Epidermal melanocyte (primary cell): Measurements from ENCODE around the gene EDN1.
A peak's percentile ranks its signal among the peaks of the same experiment; 100 is the strongest.
"Not testable (repeated sequence)": the region's sequence is repeated elsewhere in the genome, so short reads cannot be mapped to it uniquely, and the experiment has no call there.

Experiments used
- DNase-seq: peaks from one replicate; pipeline ENCODE4 v3.0.0; 2011; ENCODE audit warnings: low spot score; ENCODE audit not compliant: insufficient read length

The EDN1 gene

DNA sequence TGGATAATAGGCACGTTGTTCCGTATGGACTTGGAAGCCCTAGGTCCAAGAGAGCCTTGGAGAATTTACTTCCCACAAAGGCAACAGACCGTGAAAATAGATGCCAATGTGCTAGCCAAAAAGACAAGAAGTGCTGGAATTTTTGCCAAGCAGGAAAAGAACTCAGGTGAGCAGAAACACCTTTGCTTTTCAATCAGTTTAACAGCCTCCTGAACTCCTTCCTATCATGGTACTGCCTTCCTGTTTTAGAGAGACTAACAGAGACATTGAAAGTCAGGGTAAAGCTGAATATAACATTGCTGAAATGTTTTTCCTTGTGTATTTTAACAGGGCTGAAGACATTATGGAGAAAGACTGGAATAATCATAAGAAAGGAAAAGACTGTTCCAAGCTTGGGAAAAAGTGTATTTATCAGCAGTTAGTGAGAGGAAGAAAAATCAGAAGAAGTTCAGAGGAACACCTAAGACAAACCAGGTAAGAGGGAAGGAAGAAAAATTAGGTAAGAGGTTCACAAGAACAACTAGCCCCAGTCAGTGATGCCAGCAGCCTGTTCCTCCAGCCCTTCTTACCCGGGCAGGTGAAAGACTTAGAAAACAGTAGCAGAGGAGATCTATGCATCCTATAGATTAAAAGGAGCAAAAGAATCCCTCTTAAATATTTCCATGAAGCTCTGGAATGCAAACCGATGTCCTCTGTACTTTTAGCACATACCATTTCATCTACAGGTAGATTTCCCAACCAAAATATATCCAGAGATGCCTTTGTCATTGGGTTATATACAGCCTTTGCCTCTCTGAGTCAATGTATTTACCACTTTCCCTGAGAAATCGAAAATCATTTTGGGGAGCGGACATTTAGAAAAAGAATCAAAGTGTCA is 4.0 kb downstream of the EDN1 start:
- no peak for DNase-seq

DNA sequence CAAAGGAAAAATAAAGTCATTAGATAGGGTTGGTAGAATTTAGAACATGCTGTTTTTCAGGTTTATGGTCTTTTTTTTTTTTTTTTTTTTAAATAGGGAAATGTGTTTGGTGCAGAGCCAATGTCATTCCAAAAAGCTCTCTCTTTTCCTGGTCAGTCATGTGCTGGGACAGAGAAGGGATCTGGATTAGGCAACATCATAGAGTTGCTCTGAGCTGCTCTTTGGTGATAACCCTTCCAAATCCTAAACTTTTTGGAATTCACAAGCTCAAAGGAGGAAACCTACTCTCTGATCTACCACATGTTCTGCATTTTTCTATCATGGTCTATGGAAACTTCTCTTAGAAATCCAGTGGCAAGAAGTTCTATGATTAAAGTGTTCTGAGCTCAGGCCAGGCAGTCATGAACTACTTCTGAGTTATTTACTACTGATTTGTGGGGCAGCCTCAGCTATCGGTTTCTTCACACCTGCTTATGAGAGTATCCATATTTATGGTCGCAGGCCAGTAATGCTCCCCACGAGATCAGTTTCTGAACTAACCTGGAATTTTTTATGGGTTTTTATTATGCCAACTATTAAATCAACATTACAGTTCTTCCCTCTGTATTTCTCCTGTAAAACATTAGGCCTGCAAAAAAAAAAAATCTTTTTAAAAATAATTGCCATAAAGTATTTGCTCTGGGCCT is 4.8 kb downstream of the EDN1 start:
- no peak for DNase-seq

DNA sequence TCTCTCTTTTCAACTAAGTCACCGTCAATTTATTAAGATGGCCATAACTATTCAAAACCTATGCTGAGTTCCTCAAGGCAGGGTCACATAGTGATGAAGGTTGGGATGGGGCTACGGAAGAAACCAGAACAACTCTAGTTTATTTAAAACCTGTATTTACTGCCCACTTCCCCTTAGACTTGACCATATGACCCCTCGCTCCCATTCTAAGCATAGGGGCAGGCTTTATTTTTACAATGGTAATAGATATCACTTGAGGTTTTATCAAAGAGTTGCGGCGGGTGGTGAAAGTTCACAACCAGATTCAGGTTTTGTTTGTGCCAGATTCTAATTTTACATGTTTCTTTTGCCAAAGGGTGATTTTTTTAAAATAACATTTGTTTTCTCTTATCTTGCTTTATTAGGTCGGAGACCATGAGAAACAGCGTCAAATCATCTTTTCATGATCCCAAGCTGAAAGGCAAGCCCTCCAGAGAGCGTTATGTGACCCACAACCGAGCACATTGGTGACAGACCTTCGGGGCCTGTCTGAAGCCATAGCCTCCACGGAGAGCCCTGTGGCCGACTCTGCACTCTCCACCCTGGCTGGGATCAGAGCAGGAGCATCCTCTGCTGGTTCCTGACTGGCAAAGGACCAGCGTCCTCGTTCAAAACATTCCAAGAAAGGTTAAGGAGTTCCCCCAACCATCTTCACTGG is 5.5 kb downstream of the EDN1 start:
- DNase-seq, result no peak

DNA sequence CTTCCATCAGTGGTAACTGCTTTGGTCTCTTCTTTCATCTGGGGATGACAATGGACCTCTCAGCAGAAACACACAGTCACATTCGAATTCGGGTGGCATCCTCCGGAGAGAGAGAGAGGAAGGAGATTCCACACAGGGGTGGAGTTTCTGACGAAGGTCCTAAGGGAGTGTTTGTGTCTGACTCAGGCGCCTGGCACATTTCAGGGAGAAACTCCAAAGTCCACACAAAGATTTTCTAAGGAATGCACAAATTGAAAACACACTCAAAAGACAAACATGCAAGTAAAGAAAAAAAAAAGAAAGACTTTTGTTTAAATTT is 6.1 kb downstream of the EDN1 start:
- peak; percentile 68 for DNase-seq

DNA sequence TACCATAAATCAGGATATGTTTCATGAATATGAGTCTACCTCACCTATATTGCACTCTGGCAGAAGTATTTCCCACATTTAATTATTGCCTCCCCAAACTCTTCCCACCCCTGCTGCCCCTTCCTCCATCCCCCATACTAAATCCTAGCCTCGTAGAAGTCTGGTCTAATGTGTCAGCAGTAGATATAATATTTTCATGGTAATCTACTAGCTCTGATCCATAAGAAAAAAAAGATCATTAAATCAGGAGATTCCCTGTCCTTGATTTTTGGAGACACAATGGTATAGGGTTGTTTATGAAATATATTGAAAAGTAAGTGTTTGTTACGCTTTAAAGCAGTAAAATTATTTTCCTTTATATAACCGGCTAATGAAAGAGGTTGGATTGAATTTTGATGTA is 6.4 kb downstream of the EDN1 start:
- no peak for DNase-seq

DNA sequence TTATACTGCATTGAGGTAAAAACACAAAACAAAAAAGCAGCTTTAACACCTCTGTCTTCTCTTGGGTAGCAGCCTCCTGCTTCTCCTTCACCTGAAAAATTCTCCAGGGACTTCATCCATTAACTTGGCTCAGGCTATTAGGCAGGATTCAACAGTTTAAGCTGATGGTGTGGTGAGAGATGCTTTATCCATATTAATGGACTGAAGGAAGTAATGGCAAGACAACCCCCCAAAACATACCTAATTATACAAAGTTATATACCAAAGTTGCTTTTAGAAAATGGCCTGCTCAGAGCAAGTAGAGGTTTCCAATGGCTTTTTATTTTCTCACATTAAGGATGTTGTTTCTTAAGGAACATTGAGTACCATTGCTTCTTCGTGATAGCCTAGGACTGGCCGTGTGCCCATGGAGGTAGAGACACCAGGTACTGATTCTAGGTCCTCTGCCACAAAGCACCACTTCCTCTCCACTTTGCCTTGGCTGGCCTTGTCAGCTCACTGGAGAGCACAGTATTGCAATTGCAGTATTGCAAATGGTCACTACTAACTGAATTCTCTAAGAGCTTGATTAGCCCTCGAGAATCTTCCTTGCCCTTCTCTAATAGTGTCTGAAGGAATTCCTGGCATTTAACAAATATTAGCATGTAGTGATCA is 7.3 kb downstream of the EDN1 start:
- DNase-seq, result no peak

DNA sequence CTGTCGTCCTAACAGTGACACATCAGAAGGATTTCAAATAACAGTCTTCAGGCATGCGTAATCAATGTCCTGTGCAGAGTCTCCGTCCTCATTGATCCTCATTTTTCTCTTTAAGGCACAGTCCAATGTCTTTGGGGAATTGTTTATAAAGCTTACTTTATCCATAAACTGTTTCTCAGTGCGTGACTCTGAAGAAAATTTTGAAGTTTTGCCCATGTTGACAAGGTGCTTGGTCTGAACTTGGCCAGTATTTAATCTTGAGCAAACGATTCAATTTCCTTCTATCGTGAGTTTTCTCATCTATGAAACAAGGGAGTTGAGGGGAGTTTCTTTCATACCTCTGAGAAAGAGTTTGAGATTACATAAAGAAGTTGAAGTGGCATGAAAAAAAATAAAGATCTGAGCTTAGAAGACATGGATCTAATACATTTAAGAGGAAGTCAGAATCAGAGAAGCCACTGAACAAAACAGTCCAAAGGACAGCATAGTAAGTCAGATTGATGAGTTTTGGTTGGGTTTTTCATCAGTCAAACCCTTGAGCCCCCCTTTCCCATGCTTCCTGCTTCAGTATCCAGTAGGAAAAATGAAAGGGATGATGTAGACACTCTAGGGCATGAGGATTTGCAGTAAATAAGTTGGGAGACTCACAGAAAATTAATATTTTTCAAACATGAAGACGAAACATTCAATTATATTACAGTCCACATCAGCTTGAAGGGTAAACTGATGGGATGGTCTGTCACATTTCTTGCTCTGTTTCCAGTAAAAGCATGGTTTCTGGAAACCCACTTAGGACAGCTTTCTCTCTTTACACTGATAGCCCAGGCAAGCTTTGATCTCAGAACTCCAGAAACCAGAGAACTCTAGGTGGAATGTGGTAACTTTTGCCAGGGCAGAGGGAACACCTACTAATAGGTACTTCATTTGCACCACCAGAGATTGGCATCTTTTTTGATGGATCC is 8.1 kb downstream of the EDN1 start:
- no peak for DNase-seq

DNA sequence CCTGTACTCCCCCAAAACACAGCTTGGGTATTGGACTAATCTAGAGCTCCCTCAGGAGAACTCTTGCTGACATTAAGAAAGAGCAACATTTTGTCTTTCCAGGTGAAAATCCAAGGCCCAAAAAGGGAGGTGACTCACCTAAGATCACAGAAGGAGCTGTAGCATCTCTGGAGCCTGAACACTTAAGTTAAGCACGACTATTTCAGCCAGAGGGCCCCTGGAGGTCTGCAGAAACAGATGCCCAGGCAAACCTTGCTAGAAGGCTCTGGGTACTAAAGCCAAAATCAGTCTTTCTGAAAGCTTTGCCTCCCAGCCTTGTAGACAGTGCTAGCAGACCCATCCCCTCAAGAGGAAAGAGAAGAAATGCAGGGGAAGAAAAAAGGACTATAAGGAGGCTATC is 8.8 kb downstream of the EDN1 start:
- DNase-seq, result no peak

DNA sequence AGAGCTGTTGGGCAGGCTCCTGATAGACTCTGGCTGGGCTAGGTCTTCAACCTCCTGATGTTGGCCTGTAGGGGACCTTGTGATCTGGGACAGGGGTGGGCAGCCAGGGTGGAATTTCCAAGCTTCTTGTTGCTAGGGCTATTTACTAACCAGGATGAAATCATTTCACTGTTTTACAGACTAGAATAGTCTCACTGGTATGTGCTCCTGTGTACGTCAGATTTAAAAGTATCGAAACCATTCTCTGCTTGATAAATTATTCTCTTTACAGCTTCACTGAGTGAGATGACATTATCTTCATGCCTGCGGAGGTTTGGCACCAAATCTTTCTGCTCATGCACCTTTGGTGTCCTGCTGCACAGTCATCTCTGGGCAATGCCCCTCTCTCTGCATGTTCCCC is 10.9 kb downstream of the EDN1 start:
- DNase-seq, result no peak

DNA sequence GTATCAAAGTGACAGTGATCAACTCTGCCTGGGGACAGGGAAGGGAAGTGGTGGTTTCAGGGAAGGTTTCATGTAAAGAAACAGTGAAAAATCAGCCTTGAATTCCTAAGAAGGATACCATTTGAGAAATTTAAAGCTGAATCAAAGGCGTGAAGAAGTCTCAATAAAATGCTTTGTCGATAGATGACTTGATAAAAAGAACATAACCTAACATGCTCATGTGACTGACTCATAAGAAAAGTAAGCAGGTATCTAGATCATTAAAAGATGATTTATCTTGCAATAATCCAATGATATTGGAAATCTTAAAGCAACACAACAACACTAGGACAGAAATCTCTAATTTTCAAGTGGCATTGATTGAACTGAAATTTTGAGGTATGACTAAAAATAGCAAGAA is 14.3 kb downstream of the EDN1 start:
- DNase-seq, result no peak

DNA sequence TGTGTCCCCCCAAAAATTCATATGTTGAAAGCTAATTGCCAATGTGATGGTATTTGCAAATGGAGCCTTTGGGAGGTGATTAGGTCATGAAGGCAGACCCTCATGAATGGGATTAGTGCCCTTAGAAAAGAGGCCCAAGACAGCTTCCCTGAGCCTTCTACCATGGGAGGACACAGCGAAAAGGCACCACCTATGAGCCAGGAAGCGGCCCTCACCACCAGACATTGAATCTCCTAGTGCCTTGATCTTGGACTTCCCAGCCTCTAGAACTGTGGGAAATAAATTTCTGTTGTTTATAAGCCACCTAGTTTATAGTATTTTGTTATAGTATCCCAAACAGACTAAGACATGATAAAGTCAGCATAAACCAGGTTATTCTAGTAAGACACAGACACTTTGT is 18.9 kb downstream of the EDN1 start:
- no peak for DNase-seq

DNA sequence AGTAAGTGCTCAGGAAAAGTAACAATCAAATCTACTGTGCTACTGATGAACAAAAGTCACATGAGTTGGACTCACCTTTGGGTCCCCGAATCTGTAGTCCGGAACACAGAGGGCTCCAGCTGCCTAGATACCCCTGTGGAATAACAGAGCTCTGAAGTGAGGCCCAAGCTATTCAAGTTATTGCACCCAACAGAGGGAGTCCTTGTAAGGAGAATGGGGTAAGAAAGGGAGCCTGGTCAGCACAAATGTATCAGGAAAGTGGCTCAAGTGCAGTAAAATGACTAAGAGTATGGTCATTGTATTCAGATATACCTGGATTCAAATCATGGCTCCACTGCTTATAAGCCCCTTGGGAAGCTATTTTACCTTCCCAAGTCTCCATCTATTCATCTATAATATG is 20.9 kb downstream of the EDN1 start:
- no peak for DNase-seq

DNA sequence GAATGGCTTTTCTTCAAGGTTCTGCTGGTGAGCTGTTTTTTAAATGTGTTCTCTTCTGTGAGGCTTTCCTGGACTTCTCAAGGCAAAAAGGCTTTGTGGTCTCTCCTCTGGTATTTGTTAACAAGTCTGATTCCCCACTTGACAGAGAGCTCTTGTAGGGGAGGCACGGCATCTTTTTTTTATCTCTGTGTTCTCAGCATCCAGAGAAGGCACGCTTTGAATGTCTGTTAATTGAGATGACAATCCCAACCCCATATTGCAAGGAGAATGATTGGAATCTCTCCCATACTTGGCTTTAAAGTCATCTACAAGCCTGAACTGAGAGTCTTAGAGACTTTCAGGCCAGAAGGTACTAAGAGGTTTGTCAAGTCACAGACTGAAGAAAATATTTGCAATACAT is 22.6 kb downstream of the EDN1 start:
- DNase-seq, result no peak

DNA sequence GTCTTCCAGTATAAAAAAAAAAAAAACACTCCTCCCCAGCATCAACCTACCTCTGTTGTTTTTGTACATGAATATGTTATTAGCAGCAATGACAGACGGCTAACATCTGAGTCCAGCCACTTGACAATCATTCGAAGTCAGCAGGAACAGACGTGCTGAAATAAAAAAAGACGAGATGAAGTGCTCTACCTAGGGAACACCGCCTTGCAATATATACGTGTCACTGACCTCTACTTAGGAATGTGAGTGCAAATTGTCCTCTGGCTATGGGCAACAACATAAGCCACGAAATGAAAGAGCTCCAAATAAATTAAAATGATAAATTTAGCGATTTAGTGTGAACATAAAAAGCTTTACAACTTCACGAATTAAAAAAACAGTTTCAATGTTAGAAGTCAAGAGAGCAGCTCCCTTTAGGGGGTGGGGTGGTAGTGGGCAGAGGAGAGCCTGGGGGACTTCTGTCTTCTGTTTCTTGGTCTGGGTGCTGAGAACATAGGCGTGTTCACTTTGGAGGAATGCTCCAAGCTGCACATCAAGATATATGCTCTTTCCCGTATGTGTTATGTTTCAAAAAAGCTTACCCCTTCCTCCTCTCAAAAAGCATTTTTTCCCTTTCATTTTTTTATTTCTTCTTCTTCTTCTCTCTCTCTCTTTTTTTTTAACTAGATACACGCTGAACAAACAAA is 23.3 kb downstream of the EDN1 start:
- no peak for DNase-seq

DNA sequence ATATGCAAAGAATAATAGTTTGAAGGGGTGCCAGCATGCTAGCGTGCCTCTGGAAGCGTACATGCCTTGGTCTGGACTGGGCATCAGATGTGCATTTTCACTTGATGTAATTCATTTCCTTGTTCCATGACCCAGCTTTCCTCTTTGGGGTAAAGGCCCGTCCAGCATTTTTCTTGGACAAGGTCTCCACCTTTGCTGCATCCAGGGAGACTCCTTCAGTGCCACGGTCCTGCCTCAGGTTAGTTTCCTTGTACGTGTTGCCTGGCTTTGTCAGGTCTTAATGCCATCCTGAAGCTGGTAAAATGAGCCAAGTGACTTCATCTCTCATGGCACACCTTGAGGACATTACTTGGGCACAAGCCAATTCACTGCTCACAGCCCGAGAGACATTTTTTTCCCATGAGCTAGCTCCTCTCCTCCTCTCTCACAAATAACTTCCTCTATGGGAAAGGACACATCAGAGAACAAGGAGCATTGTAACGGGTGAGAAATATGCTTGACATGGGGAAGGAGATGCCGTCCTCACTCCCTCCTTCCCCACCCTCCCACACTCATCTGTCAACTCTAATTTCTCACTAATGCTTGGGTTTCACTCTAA is 23.9 kb downstream of the EDN1 start:
- no peak for DNase-seq

DNA sequence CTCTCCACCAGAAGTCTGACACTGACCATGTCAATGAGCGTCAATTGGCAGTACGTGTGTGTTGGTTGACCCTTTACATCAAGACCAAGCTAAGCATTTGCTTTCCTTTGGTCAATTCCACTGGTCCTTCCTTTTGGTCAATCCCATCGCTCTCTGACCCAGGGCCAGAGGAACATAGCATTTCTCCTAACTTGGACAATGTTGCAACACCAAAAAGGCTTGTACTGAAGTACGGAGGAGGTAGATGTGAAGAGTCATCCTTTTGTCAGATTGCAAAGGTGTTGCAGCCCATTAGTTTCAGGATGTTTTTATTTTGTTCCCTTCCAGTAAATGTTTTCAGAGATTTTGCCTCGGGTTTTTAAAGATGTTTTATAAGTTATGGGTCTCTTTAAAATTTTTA is 24.6 kb downstream of the EDN1 start:
- DNase-seq, result no peak

DNA sequence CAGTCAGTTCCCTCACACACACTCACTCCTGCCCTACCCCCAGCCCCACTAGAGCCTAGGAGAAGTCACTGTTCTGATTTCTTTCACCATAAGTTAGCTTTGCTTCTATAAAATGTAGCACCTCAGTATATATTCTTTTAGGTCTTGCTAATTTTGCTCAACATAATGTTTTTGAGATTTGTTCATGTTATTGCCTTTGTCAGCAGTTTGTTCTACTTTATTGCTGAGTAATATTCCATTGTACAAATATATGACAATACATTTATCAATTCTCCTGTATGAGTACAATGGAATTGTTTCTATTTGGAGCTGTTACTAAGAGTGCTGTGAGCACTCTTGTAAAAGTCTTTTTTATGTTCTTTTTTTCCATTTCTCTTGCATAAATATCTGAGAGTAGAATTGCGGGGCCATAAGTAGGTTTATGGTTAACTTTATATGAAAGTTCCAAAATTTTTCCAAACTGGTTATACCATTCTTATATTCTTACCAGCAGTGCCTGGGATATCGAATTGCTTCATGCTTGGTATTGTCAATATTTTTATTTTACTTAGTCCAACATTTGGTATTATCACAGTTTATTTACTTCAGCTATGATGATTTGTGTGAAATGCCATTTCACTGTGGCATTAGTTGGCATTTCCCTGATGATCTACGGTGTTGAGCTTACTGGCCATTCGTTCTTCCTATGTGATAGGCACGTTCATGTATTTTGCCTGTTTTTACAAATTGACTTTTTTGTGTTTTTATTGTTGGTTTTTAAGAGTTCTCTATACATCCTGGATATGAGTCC is 25.3 kb downstream of the EDN1 start:
- no peak for DNase-seq

DNA sequence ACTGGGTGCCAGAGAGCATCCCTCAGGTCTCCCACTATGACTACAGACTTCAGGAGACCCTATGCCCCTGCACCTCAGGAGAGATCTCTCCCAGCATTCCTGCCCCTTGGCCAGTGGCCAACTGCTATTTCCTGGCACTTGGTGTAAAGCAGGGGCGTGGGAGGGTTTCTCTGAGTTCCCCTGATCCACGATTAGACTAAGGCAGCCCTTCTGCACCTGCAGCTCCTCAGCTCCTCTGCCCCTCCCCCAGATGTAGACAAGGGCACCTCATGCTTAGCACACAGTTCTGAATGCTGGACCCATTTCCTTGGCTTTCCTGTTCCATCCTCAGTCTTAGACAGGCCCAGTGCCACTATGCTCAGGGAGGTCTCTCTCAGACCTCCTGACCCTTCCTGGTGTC is 28.6 kb downstream of the EDN1 start:
- no peak for DNase-seq

DNA sequence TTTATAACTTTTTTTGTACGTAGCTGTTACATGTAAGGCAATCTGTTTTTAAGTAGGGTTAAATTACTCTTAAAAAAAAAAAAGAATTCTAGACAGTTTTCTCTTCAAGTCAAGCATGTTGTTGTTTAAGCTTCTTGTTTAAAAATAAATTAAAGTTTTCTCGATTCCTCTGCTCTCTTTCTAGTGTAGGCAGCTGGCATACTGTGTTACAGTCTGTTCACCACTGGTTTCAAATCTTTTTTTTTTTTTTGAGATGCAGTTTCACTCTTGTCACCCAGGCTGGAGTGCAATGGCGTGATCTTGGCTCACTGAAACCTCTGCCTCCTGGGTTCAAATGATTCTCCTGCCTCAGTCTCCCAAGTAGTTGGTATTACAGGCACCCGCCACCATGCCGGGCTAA is 29.9 kb downstream of the EDN1 start:
- DNase-seq, result not testable (repeated sequence)
